Heart left ventricle (tissue), 13 donors: ENCODE measurements around the gene C16orf46.

Source experiments
- POLR2A ChIP-seq, 2 donors: fragments of 450-650 bp; IDR thresholded peaks; one replicate each; pipeline ENCODE4 v1.6.1; 2017; ENCODE audit warnings: antibody characterized with exemption in 2 of 2, mild to moderate bottlenecking in 2 of 2, moderate library complexity in 2 of 2
- TF ChIP-seq, protein P1 (sequence below), 12 donors: fragments of 200-600 bp; sonication (generic) in 4 of 12; IDR thresholded peaks; one replicate each; pipeline versions ENCODE4 v1.5.0 to v1.8.0; 2018 to 2022; ENCODE audit warnings: antibody characterized with exemption in 12 of 12, mild to moderate bottlenecking in 5 of 12
- donor health status: ischemic (EF 13 %, LVEDD 7.1; RV severe dilation, severe dysfunction).
- donor health status: DM: no; HTN: yes; CAD: no.
- donor health status: DM: no; HTN: no; CAD: no.
- donor health status: ischemic (EF 25% LVEDD 6.9; RV normal size, moderate dysfunction).
- donor health status: ischemic (EF 25% LVEDD 5.7; RV mildly dilated, moderate dysfunction).
- donor health status: ischemic (EF 35%, LVEDD 5.7; RV mildly dilated, moderate dysfunction).
- donor health status: nonischemic (EF 11% LVEDD 7.7; RV severe dilation, severe dysfunction).
- donor health status: DM: yes; HTN: yes; CAD: no.
- donor health status: PGD.
- donor health status: ischemic (EF 29% LVEDD 5.4; RV normal size, mild dysfunction).
- donor health status: nonischemic (EF 23%, LVEDD 6.1; RV moderate dilation, normal function).

DNA sequence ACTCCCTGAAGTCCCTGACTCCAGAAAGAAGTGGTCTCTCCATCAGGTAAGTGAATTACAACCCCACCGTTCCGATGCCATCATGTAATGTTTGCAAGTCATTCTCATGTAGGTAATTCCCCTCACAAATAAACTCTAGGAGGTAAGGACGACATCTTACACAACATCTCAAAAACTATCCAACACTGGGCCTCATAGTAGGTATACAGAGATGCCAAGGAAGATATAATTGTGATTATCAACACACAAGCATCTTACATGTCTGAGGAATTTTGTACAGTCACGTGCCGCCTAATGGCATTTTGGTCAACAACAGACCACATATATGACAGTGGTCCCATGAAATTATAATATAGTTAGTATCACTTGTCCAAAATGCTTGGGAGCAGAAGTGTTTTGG, 11.8 kb upstream of the C16orf46 start:
- TF ChIP-seq, protein P1, sequence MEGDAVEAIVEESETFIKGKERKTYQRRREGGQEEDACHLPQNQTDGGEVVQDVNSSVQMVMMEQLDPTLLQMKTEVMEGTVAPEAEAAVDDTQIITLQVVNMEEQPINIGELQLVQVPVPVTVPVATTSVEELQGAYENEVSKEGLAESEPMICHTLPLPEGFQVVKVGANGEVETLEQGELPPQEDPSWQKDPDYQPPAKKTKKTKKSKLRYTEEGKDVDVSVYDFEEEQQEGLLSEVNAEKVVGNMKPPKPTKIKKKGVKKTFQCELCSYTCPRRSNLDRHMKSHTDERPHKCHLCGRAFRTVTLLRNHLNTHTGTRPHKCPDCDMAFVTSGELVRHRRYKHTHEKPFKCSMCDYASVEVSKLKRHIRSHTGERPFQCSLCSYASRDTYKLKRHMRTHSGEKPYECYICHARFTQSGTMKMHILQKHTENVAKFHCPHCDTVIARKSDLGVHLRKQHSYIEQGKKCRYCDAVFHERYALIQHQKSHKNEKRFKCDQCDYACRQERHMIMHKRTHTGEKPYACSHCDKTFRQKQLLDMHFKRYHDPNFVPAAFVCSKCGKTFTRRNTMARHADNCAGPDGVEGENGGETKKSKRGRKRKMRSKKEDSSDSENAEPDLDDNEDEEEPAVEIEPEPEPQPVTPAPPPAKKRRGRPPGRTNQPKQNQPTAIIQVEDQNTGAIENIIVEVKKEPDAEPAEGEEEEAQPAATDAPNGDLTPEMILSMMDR (IDR thresholded peaks at IDR 0.05), result no peak
- TF ChIP-seq POLR2A (IDR thresholded peaks at IDR 0.05), result no peak
